Measurements from ENCODE around the gene STARD3. TPM values are rescaled to one million over a fixed set of nuclear protein-coding genes. Genes with fewer than 3 reads are reported as not detected.

The STARD3 gene
- total and polyA plus RNA-seq, 12 donors, result 14.2 to 46.1 (median 19.9) TPM

DNA sequence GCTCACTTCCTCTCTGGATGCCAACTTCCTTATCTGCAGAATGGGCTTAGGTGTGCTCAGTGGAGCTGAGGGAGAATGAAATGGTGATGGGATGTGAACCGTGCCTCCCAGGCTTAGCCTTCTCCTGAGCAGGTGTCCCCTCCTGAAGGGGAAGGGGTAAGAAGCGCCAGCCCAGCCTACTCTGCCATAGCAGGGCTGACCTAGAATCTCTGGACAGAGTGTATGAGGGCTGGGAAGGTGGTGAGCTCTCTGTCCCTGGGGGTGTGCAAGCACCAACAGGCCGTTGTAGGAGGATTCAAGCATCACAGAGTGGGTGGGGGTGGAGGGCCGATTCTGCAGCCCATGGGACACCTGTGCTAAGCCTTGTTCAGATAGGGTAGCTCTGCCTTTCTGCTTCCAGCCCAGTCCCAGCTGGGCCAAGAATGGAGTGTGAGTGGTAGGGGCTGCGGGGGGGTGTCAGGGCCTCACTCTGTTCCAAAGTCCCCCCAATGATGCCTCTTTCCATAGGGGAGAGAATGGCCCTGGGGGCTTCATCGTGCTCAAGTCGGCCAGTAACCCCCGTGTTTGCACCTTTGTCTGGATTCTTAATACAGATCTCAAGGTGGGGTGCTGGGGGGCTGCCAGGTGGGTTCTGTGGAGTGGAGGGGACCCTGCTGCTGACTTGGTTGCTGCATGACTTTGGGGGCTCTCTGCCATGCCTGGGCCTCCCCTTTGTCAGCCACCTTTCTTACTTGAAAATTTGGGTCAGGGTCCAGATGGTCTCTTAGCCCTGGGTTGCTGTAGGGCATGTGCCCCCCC is 25.0 kb downstream of the STARD3 start:
- Histone ChIP-seq H3K9me3 (no peaks in the 10 kb centered on the region), H3K27me3 (peaks cover 0 to 14% (median 0%) of the 10 kb centered on the region in 7 donors), H3K4me1 (peaks cover 38 to 85% (median 77%) of the 10 kb centered on the region in 9 donors), H3K36me3 (peaks cover 0 to 57% (median 5%) of the 10 kb centered on the region in 9 donors), H3K27ac (peak overlapping the region in 9 of 10 donors; percentile 72 to 98 (median 92)), H3K4me3 (no peak overlapping the region)
- intact Hi-C loops (cut with DNase I), result no loop called here
- DNase-seq, result no peak
- no peak for ATAC-seq
- TF ChIP-seq CTCF (IDR thresholded peaks at IDR 0.05), result no peak
- 84 to 85% methylated on average over 8 of the region's 8 CpGs for WGBS, 2 donors

- DNase-seq (peak in 1 of 2 donors; percentile 44), ATAC-seq (no peak)
- TF ChIP-seq CTCF (IDR thresholded peaks at IDR 0.05), result no peak
- Histone ChIP-seq H3K27ac (peak overlapping the region in 9 of 10 donors; percentile 90 to 98 (median 94)), H3K36me3 (peaks cover 0 to 50% (median 5%) of the 10 kb centered on the region in 9 donors), H3K9me3 (no peaks in the 10 kb centered on the region), H3K4me3 (no peak overlapping the region), H3K4me1 (peaks cover 41 to 90% (median 80%) of the 10 kb centered on the region in 9 donors), H3K27me3 (peaks cover 0 to 22% (median 0%) of the 10 kb centered on the region in 7 donors)
- intact Hi-C loops (cut with DNase I), result no loop called here
- WGBS, 2 donors, result 73 to 74% methylated on average over 22 of the region's 22 CpGs
Measured at GRCh38 chr17:39662551-39663339, 25.8 kb downstream of the STARD3 start.

GRCh38 chr17:39663340-39663687 is 26.4 kb downstream of the STARD3 start:
- Histone ChIP-seq H3K27me3 (peaks cover 0 to 27% (median 0%) of the 10 kb centered on the region in 7 donors), H3K27ac (peak overlapping the region in 9 of 10 donors; percentile 90 to 98 (median 94)), H3K4me1 (peaks cover 41 to 90% (median 80%) of the 10 kb centered on the region in 9 donors), H3K36me3 (peaks cover 0 to 44% (median 5%) of the 10 kb centered on the region in 9 donors), H3K4me3 (peak overlapping the region in 7 of 10 donors; percentile 26 to 77 (median 63)), H3K9me3 (no peaks in the 10 kb centered on the region)
- intact Hi-C loops (cut with DNase I), result no loop called here
- ATAC-seq (no peak), DNase-seq (no peak)
- no peak for TF ChIP-seq CTCF (IDR thresholded peaks at IDR 0.05)
- WGBS, 2 donors, result 59 to 60% methylated on average over 4 of the region's 4 CpGs

All from heart right ventricle (tissue), 16 donors.